HFFc6 (cell line): ENCODE measurements around the gene UBASH3A. TPM values are rescaled to one million over a fixed set of nuclear protein-coding genes. Genes with fewer than 3 reads are reported as not detected.

ENCODE experiments used
- DNase-seq: peaks from one replicate; pipeline ENCODE4 v3.0.0-alpha.2; 2018
- H3K27ac Mint-ChIP-seq: 2 replicates; pipeline ENCODE4 v1.8.0; 2020; ENCODE audit warnings: mild to moderate bottlenecking, mixed read lengths
- H3K27me3 Mint-ChIP-seq: 2 replicates; pipeline ENCODE4 v1.8.0; 2021; ENCODE audit warnings: mild to moderate bottlenecking, moderate library complexity, mixed read lengths; ENCODE audit not compliant: insufficient read depth
- H3K36me3 Mint-ChIP-seq: 2 replicates; pipeline ENCODE4 v1.8.0; 2021; ENCODE audit warnings: low read depth, mixed read lengths
- H3K4me1 Mint-ChIP-seq: 2 replicates; pipeline ENCODE4 v1.8.0; 2020; ENCODE audit warnings: low read depth, mixed read lengths
- H3K4me3 Mint-ChIP-seq: 2 replicates; pipeline ENCODE4 v1.8.0; 2020; ENCODE audit warnings: mild to moderate bottlenecking, moderate library complexity, mixed read lengths
- H3K9me3 Mint-ChIP-seq: 2 replicates; pipeline ENCODE4 v1.8.0; 2020; ENCODE audit warnings: mild to moderate bottlenecking, mixed read lengths
- total RNA-seq, 6 experiments: library from RNA; stranded (reverse); fragmentation: NEBNext Ultra II Directional; extraction: Animal tissue kit (Norgen Biotek cat#: 25700); gene quantifications; 2 replicates in 1 of 6; 3 replicates in 5 of 6; pipeline ENCODE4 v1.2.3, GENCODE V29; 2021
- TF ChIP-seq, protein P1 (sequence below): fragments of 200-600 bp; sonication (generic); IDR thresholded peaks from 2 replicates; pipeline ENCODE4 v1.5.0; 2021; ENCODE audit warnings: antibody characterized with exemption, mild to moderate bottlenecking

UBASH3A gene
- total RNA-seq, 6 experiments from 2014 or later: not detected

DNA sequence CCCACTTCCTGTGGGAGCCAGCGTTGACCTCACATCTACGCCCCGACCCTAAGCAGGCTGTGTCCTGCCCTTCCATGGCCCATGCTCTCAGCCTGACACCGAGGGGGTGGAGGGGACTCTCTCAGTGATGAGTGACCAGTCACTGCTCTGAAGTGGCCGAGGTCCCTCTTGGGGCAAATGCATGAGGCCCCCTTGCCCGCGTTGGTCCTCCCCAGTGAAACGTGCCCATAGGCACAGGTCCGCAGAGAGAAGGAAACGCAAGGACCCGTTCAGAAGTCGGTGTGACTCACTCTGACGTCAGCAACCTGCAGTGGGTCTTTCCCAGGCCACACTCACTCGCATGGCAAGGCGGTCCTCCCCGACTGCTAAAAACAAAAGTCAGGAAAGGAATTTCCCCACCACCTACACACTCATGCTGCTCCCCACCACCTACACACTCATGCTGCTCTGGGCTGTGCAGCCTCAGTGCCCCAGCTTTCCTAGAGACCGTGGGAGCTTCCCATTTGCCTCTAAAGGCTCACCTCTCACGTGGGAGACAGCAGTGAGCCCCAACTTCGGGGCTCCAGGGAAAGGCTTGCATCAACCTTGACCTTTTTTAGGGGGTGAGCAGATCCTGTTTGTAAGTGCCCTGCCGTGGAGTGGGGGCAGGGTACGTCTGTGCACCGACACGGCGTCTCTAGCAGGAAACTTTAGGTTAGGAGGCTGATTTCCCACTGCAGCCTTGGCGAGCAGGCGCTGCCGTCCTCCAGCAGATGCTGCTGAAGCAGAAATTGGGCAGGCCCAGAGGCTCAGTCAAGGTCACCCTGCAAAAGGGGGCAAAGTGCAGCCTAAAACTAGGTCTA, 11.4 kb downstream of the UBASH3A start:
- peaks cover 50% of the 10 kb centered on the region for H3K9me3 Mint-ChIP-seq

DNA sequence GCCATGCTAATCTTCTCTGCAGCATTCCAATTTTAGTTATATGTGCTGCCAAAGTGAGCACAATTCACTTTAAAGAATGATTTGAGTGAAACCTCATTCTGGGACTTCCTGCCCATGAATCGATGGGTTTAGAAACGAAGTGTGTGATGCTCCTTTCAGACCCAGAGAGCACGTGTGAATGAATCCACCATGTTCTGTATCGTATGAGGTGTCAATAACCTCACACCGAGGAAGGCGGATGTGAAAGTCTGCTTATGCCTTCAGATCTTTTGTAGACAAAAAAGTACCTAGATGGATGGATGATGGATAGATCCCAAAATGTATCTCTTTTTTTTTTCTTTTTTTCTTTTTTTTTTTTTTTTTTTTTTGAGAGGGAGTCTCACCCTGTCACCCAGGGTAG, 13.8 kb downstream of the UBASH3A start:
- H3K4me3 Mint-ChIP-seq: no peak overlapping the region
- no peaks in the 10 kb centered on the region for H3K36me3 Mint-ChIP-seq
- peaks cover 67% of the 10 kb centered on the region for H3K9me3 Mint-ChIP-seq
- H3K27me3 Mint-ChIP-seq: peaks cover 3% of the 10 kb centered on the region; the same call in 1 of the 2 replicates
- TF ChIP-seq, protein P1, sequence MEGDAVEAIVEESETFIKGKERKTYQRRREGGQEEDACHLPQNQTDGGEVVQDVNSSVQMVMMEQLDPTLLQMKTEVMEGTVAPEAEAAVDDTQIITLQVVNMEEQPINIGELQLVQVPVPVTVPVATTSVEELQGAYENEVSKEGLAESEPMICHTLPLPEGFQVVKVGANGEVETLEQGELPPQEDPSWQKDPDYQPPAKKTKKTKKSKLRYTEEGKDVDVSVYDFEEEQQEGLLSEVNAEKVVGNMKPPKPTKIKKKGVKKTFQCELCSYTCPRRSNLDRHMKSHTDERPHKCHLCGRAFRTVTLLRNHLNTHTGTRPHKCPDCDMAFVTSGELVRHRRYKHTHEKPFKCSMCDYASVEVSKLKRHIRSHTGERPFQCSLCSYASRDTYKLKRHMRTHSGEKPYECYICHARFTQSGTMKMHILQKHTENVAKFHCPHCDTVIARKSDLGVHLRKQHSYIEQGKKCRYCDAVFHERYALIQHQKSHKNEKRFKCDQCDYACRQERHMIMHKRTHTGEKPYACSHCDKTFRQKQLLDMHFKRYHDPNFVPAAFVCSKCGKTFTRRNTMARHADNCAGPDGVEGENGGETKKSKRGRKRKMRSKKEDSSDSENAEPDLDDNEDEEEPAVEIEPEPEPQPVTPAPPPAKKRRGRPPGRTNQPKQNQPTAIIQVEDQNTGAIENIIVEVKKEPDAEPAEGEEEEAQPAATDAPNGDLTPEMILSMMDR: no peak
- no peaks in the 10 kb centered on the region for H3K4me1 Mint-ChIP-seq
- no peak for DNase-seq
- no peak overlapping the region for H3K27ac Mint-ChIP-seq

More for the DNA sequence above, 11.4 kb downstream of the UBASH3A start:
- H3K36me3 Mint-ChIP-seq: no peaks in the 10 kb centered on the region
- H3K27ac Mint-ChIP-seq: no peak overlapping the region
- peaks cover 3% of the 10 kb centered on the region; the same call in 1 of the 2 replicates for H3K27me3 Mint-ChIP-seq
- no peak overlapping the region for H3K4me3 Mint-ChIP-seq
- TF ChIP-seq, protein P1: no peak
- H3K4me1 Mint-ChIP-seq: no peaks in the 10 kb centered on the region
- no peak for DNase-seq

DNA sequence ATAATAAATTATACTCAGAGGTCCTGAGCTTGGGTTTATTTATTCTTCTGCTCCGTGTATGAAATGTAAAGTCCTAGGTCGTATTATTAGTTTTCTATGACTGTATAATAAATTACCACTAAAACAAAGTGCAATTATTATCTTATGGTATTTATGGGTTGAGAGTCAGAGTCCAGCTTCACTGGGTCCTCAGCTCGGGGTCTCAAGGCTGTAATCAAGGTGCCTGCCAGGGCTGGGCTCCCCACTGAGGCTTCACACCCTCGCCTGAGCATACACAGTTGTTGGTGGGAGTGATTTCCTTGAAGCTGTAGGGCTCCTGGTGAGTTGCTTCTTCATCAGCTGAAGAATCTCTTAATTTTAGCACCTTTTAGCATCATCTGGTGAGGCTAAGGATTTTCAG, 15.2 kb downstream of the UBASH3A start:
- TF ChIP-seq, protein P1: no peak
- Mint-ChIP-seq H3K36me3 (no peaks in the 10 kb centered on the region), H3K27me3 (peaks cover 3% of the 10 kb centered on the region; the same call in 1 of the 2 replicates), H3K4me3 (no peak overlapping the region), H3K9me3 (peaks cover 71% of the 10 kb centered on the region), H3K27ac (no peak overlapping the region), H3K4me1 (no peaks in the 10 kb centered on the region)
- DNase-seq: no peak

DNA sequence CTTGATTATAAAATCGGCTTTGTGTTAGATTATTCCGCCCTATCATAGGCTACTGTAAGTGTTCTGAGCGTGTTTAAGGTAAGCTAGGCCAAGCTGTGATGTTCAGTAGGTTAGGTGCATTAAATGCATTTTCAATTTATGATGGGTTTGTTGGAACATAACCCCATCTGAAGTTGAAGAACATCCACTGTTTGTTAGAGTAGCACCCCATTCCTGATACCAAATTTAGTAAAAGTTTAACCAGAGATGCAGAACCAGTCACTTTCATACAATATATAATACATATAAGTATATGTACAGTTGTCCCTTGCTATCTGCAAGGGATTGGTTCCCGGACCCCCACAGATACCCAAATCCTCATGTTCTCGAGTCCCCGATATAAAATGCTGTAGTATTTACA, 16.1 kb downstream of the UBASH3A start:
- peaks cover 70% of the 10 kb centered on the region for H3K9me3 Mint-ChIP-seq
- H3K4me1 Mint-ChIP-seq: no peaks in the 10 kb centered on the region
- no peak overlapping the region for H3K27ac Mint-ChIP-seq
- no peak overlapping the region for H3K4me3 Mint-ChIP-seq
- H3K27me3 Mint-ChIP-seq: peaks cover 1% of the 10 kb centered on the region; the same call in 1 of the 2 replicates
- DNase-seq: no peak
- TF ChIP-seq, protein P1: no peak
- 0 out of 2 replicates have a peak, but pooled peaks cover under 1% of the 10 kb centered on the region for H3K36me3 Mint-ChIP-seq

DNA sequence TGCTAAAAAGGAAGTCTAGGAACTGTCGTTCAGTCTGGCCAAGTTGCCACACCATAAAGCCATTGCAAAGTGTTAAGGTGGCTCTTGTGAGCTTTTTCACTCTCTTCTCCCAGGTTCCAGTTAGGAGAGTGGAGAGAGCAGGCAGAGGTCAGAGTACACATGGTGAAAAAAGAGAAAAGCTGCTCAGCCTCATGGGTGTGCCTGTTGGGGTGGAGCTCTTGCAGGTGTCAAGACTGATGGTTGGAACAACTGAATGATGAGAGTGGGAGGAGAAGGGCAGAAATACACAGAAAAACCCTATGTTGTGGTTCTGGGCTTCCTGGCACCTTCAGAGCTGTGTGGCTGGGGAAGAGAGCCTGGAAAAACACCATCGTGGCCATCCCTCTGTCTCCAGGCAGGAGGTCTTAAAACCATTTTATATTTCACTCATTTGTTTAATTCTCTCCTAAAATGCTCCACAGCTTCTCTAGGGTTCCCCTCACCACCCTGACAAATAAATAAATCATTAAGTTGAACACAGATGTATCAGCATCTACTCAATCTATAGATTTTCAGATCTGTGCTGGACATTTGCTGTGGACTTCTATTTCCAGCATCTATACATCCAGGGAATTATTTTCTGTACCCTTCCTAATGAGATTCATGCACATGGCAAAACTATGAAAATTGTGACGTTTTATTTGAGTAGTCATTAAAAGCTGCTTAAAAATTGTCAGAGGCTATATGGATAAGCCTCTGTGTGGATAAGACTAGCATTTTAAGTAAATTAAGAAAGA, 17.5 kb downstream of the UBASH3A start:
- H3K4me3 Mint-ChIP-seq: no peak overlapping the region
- H3K27me3 Mint-ChIP-seq: no peaks in the 10 kb centered on the region; the same call in 1 of the 2 replicates
- H3K9me3 Mint-ChIP-seq: peaks cover 71% of the 10 kb centered on the region
- DNase-seq: no peak
- peaks cover 11% of the 10 kb centered on the region for H3K36me3 Mint-ChIP-seq
- TF ChIP-seq, protein P1: no peak
- no peak overlapping the region for H3K27ac Mint-ChIP-seq
- no peaks in the 10 kb centered on the region for H3K4me1 Mint-ChIP-seq
